H1 (cell line): ENCODE results near the gene CHN2. TPM values are rescaled to one million over a fixed set of nuclear protein-coding genes. Genes with fewer than 3 reads are reported as not detected.

Source experiments
- CTCF ChIA-PET: fragments of 300-600 bp; sonication (Branson Sonifier 250); formaldehyde crosslinking; loops from one replicate; lab custom pipeline; 2021; ENCODE audit not compliant: partially characterized antibody; lab: Charles Lee
- POLR2A ChIA-PET: fragments of 300-600 bp; sonication (Branson Sonifier 250); formaldehyde crosslinking; loops from one replicate; lab custom pipeline; 2021; ENCODE audit warnings: inconsistent platforms; ENCODE audit not compliant: partially characterized antibody; lab: Charles Lee
- DNase-seq, 2 experiments: peaks; one replicate each; pipeline versions ENCODE4 v3.0.0 to v3.0.0-alpha.2; 2010 to 2022; ENCODE audit warnings: low spot score in 2 of 2, low read depth in 1 of 2, mixed read lengths in 1 of 2
- FAIRE-seq: peaks from 2 replicates; lab custom pipeline; 2011; peaks lifted over from hg19 to GRCh38; lab: Jason Lieb, UNC
- H2AFZ ChIP-seq: 2 replicates; pipeline ENCODE4 v1.8.1; 2012; ENCODE audit warnings: low read length, inconsistent platforms
- H2AK5ac ChIP-seq: 2 replicates; pipeline ENCODE4 v1.6.1; 2013; ENCODE audit warnings: low read depth, low read length
- H2BK120ac ChIP-seq: replicated peaks from 2 replicates; pipeline ENCODE3; 2013; ENCODE audit warnings: low read depth, low read length, inconsistent platforms
- H2BK12ac ChIP-seq: 2 replicates; pipeline ENCODE4 v1.6.1; 2013; ENCODE audit warnings: low read depth, low read length
- H2BK15ac ChIP-seq: 2 replicates; pipeline ENCODE4 v1.6.1; 2013; ENCODE audit warnings: low read length
- H2BK20ac ChIP-seq: 2 replicates; pipeline ENCODE4 v1.6.1; 2013; ENCODE audit warnings: low read length
- H2BK5ac ChIP-seq: 2 replicates; pipeline ENCODE4 v1.6.1; 2013; ENCODE audit warnings: low read depth, low read length
- H3K14ac ChIP-seq: 2 replicates; pipeline ENCODE4 v1.6.1; 2013; ENCODE audit warnings: inconsistent platforms; ENCODE audit not compliant: insufficient read length
- H3K18ac ChIP-seq: 2 replicates; pipeline ENCODE4 v1.6.1; 2013; ENCODE audit warnings: low read length; ENCODE audit errors: extremely low read depth
- H3K23ac ChIP-seq: 2 replicates; pipeline ENCODE4 v1.6.1; 2013; ENCODE audit warnings: inconsistent platforms; ENCODE audit not compliant: insufficient read length
- H3K23me2 ChIP-seq: 2 replicates; pipeline ENCODE4 v1.6.1; 2013; ENCODE audit warnings: low read depth, low read length
- H3K27ac ChIP-seq: 2 replicates; pipeline ENCODE4 v1.6.1; 2011; ENCODE audit warnings: low read depth, low read length, inconsistent platforms
- H3K27me3 ChIP-seq, 4 experiments: replicated peaks in 1 of 4; 1 replicate in 1 of 4; 2 replicates in 3 of 4; pipeline versions ENCODE4 v1.6.1 to v1.8.1; 2011 to 2013; ENCODE audit warnings: low read length in 3 of 4, mild to moderate bottlenecking in 3 of 4, inconsistent platforms in 2 of 4, mixed read lengths in 2 of 4, moderate library complexity in 1 of 4; ENCODE audit not compliant: control insufficient read depth in 3 of 4, insufficient read depth in 3 of 4; ENCODE audit errors: extremely low read depth in 1 of 4
- H3K36me3 ChIP-seq, 4 experiments: 2 replicates each; pipeline versions ENCODE4 v1.6.1 to v1.8.1; 2011 to 2013; ENCODE audit warnings: mild to moderate bottlenecking in 4 of 4, low read length in 3 of 4, moderate library complexity in 2 of 4, control low read depth in 1 of 4, inconsistent platforms in 1 of 4; ENCODE audit not compliant: insufficient read depth in 4 of 4, control insufficient read depth in 2 of 4
- H3K4ac ChIP-seq: replicated peaks from 2 replicates; pipeline ENCODE3; 2013; ENCODE audit warnings: low read length, low read depth, mixed read lengths, inconsistent platforms; ENCODE audit not compliant: insufficient read length
- H3K4me1 ChIP-seq, 4 experiments: replicated peaks in 1 of 4; 1 replicate in 1 of 4; 2 replicates in 3 of 4; pipeline versions ENCODE4 v1.6.1 to v1.8.1; 2011 to 2013; ENCODE audit warnings: low read length in 3 of 4, inconsistent platforms in 2 of 4, mixed read lengths in 1 of 4; ENCODE audit not compliant: insufficient read depth in 4 of 4, control insufficient read depth in 3 of 4
- H3K4me2 ChIP-seq, 2 experiments: 2 replicates each; pipeline versions ENCODE4 v1.6.1 to v1.8.1; 2011 to 2013; ENCODE audit warnings: low read depth in 2 of 2, low read length in 2 of 2, control low read depth in 1 of 2, inconsistent platforms in 1 of 2, mild to moderate bottlenecking in 1 of 2; ENCODE audit not compliant: insufficient read depth in 1 of 2
- H3K4me3 ChIP-seq, 4 experiments: fragments of 200-600, 300-600 bp in 1 of 4; sonication (generic), shearing (Covaris generic), sonication (Bioruptor Twin) in 1 of 4; 2 replicates each; pipeline versions ENCODE4 v1.5.1 to v1.8.1; 2011 to 2016; ENCODE audit warnings: low read length in 4 of 4, low read depth in 3 of 4, control low read depth in 2 of 4, inconsistent platforms in 2 of 4, mild to moderate bottlenecking in 2 of 4, mixed read lengths in 1 of 4, moderate library complexity in 1 of 4; ENCODE audit not compliant: insufficient read depth in 2 of 4; ENCODE audit errors: extremely low read depth in 1 of 4
- H3K56ac ChIP-seq: replicated peaks from 2 replicates; pipeline ENCODE3; 2013; ENCODE audit warnings: low read depth, mild to moderate bottlenecking, mixed read lengths, low read length, inconsistent platforms; ENCODE audit not compliant: insufficient read length
- H3K79me1 ChIP-seq: 2 replicates; pipeline ENCODE4 v1.6.1; 2013; ENCODE audit warnings: low read depth, low read length, control low read depth
- H3K79me2 ChIP-seq, 2 experiments: 2 replicates each; pipeline versions ENCODE4 v1.6.1 to v1.8.1; 2012 to 2013; ENCODE audit warnings: low read length in 2 of 2, mild to moderate bottlenecking in 2 of 2, inconsistent platforms in 1 of 2; ENCODE audit not compliant: insufficient read depth in 2 of 2, control insufficient read depth in 1 of 2
- H3K9ac ChIP-seq, 4 experiments: replicated peaks in 1 of 4; 1 replicate in 1 of 4; 2 replicates in 3 of 4; pipeline versions ENCODE4 v1.6.1 to v1.8.1; 2011 to 2013; ENCODE audit warnings: low read depth in 3 of 4, low read length in 3 of 4, control low read depth in 2 of 4, mild to moderate bottlenecking in 2 of 4, moderate library complexity in 2 of 4, inconsistent platforms in 1 of 4; ENCODE audit errors: extremely low read depth in 1 of 4
- H3K9me3 ChIP-seq, 2 experiments: 2 replicates each; pipeline versions ENCODE4 v1.6.1 to v1.8.1; 2012 to 2013; ENCODE audit warnings: mild to moderate bottlenecking in 2 of 2, moderate library complexity in 2 of 2, control low read depth in 1 of 2, inconsistent platforms in 1 of 2, low read depth in 1 of 2, low read length in 1 of 2, mixed read lengths in 1 of 2; ENCODE audit not compliant: insufficient read depth in 2 of 2
- H4K20me1 ChIP-seq, 2 experiments: replicated peaks in 1 of 2; 2 replicates each; pipeline versions ENCODE3 to v1.8.1; 2011 to 2013; ENCODE audit warnings: inconsistent platforms in 2 of 2, low read length in 2 of 2, mild to moderate bottlenecking in 1 of 2; ENCODE audit not compliant: insufficient read depth in 2 of 2, control insufficient read depth in 1 of 2
- H4K5ac ChIP-seq: 2 replicates; pipeline ENCODE4 v1.6.1; 2013; ENCODE audit warnings: low read length, low read depth, mixed read lengths, inconsistent platforms; ENCODE audit not compliant: insufficient read length
- H4K8ac ChIP-seq: 2 replicates; pipeline ENCODE4 v1.8.0; 2013; ENCODE audit warnings: mild to moderate bottlenecking, moderate library complexity, low read length, inconsistent platforms; ENCODE audit not compliant: insufficient read depth; ENCODE audit errors: extremely low read depth
- H4K91ac ChIP-seq: replicated peaks from 2 replicates; pipeline ENCODE3; 2013; ENCODE audit warnings: low read length, mixed read lengths, inconsistent platforms; ENCODE audit not compliant: insufficient read length
- CEBPB ChIP-seq: IDR thresholded peaks from 2 replicates; pipeline ENCODE4 v1.6.1; 2012; ENCODE audit warnings: low read depth, low read length
- EGR1 ChIP-seq: IDR thresholded peaks from 2 replicates; pipeline ENCODE4 v1.6.1; 2011; ENCODE audit warnings: low read depth, low read length, borderline replicate concordance
- FOSL1 ChIP-seq: IDR thresholded peaks from 2 replicates; pipeline ENCODE4 v1.6.1; 2011; ENCODE audit warnings: mild to moderate bottlenecking, low read depth, low read length, moderate library complexity; ENCODE audit not compliant: insufficient read depth
- JUN ChIP-seq: IDR thresholded peaks from 2 replicates; pipeline ENCODE4 v1.6.1; 2011; ENCODE audit warnings: low read depth, mild to moderate bottlenecking, improper control_type of control experiment, low read length
- RBBP5 ChIP-seq: IDR thresholded peaks from 2 replicates; pipeline ENCODE4 v1.7.1; 2012; ENCODE audit warnings: low read depth, mild to moderate bottlenecking, inconsistent platforms, low read length, moderate library complexity, borderline replicate concordance
- SUZ12 ChIP-seq: fragments of 200-600 bp; sonication (generic); IDR thresholded peaks from 2 replicates; pipeline ENCODE4 v1.6.1; 2012; ENCODE audit warnings: mild to moderate bottlenecking, inconsistent platforms, low read length, moderate library complexity, mixed read lengths
- WGBS, 2 experiments: shearing (Covaris generic) in 1 of 2; methylation state at CpG; one replicate each; pipeline versions ENCODE4 v1.1.6 to v1.1.7; 2013 to 2015; ENCODE audit warnings: low lambda C conversion rate in 2 of 2, mixed read lengths in 2 of 2, inconsistent platforms in 1 of 2, low coverage in 1 of 2, missing lambda C conversion rate in 1 of 2; ENCODE audit not compliant: insufficient replicate concordance in 2 of 2, insufficient coverage in 1 of 2, insufficient read length in 1 of 2; ENCODE audit errors: extremely low coverage in 1 of 2, missing lambda C conversion rate in 1 of 2; 5-methylcytosine and 5-hydroxymethylcytosine counted together
- polyA plus RNA-seq, 7 experiments: library from polyadenylated mRNA; depleted of rRNA in 3 of 7; stranded (reverse) in 5 of 7; unstranded in 2 of 7; fragments of >200 nt in 5 of 7; fragments of 200-250 nt in 2 of 7; gene quantifications; 1 replicate in 5 of 7; 2 replicates in 1 of 7; 4 replicates in 1 of 7; pipeline versions ENCODE4 v1.2.1 to v1.2.3, GENCODE V29; 2011 to 2013; ENCODE audit warnings: missing spikeins in 2 of 7, mixed read lengths in 2 of 7
- total RNA-seq: library from RNA; stranded (reverse); fragmentation: NEBNext Ultra II Directional; extraction: Animal tissue kit (Norgen Biotek cat#: 25700); gene quantifications from 2 replicates; pipeline ENCODE4 v1.2.1, GENCODE V29; 2021

Gene CHN2
- total and polyA plus RNA-seq, 2 of the 8 experiments (the other 6 are each of a cell fraction or from before 2014, with no cell fraction given), result 2.9 to 4.8 TPM

DNA sequence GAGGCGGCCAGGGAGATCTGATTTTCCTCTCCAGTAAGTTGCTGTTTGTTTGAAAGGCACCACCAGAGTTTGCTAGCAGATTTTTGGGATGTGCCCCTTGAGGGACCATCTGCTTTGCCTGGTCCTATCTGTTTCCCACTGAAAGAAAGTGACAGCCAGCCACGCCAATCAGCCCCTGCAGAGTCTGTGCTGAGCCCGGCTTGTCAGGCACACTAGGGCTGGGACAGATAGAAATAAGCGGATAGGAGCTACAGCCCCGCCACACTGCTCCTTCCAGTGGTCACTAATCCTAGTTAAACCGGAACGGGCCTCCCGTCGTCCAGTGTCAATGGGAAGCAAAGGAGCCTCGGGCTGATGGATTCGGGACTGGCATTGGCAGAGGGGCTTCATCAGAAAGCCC, 207.2 kb downstream of the CHN2 start:
- Histone ChIP-seq H2BK5ac (no peak overlapping the region), H2AK5ac (no peak overlapping the region), H4K20me1 (no peaks in the 10 kb centered on the region), H3K79me1 (no peaks in the 10 kb centered on the region), H4K91ac (no peak overlapping the region), H2BK15ac (no peak overlapping the region), H3K56ac (no peak overlapping the region), H3K9me3 (no peaks in the 10 kb centered on the region), H2BK20ac (no peak overlapping the region), H3K27me3 (no peaks in the 10 kb centered on the region), H2BK12ac (no peak overlapping the region), H3K18ac (no peak overlapping the region), H3K9ac (no peak overlapping the region), H3K4me2 (no peak overlapping the region), H3K4me3 (no peak overlapping the region), H3K14ac (no peak overlapping the region), H3K23me2 (no peaks in the 10 kb centered on the region; the same call in 1 of the 2 replicates), H2BK120ac (no peak overlapping the region), H2AFZ (no peak overlapping the region), H3K79me2 (no peaks in the 10 kb centered on the region), H4K5ac (no peak overlapping the region), H3K23ac (no peak overlapping the region), H3K4ac (no peak overlapping the region), H3K36me3 (no peaks in the 10 kb centered on the region), H3K27ac (no peak overlapping the region), H3K4me1 (peaks cover 0 to under 1% (median 0%) of the 10 kb centered on the region in 4 experiments; a peak in 2 of 7 replicates), H4K8ac (no peak overlapping the region)
- no peak for TF ChIP-seq RBBP5
- no peak for TF ChIP-seq EGR1
- TF ChIP-seq SUZ12, result no peak
- no peak for TF ChIP-seq FOSL1
- no peak for TF ChIP-seq CEBPB
- TF ChIP-seq JUN, result no peak
- WGBS, 2 experiments, result 90% methylated on average over 11 of the region's 11 CpGs; no CpG with 5 or more reads in 1 of the 2 experiments
- DNase-seq (no peak), FAIRE-seq (no peak)
- POLR2A ChIA-PET, result no interaction called here
- CTCF ChIA-PET, result interaction anchor here (0.8 kb wide), 1 partner anchor 212 kb away, joined by 3 read pairs; no protein-coding TSS in a partner anchor
